Thymus (tissue), 11 donors: Measurements from ENCODE around the gene ZFYVE16. TPM values are rescaled to one million over a fixed set of nuclear protein-coding genes. Genes with fewer than 3 reads are reported as not detected.
"Not testable (repeated sequence)": the region's sequence is repeated elsewhere in the genome, so short reads cannot be mapped to it uniquely, and the experiment has no call there.

Experiments used
- DNase-seq, 9 donors: peaks; one replicate each; pipeline ENCODE4 v3.0.0-alpha.2; 2013; ENCODE audit warnings: low spot score in 9 of 9, low read depth in 6 of 9, missing footprints in 1 of 9
- H3K27ac ChIP-seq, 2 donors: one replicate each; pipeline ENCODE4 v1.5.1; 2013; ENCODE audit warnings: control low read depth in 1 of 2, low read depth in 1 of 2, low read length in 1 of 2, mild to moderate bottlenecking in 1 of 2, moderate library complexity in 1 of 2
- H3K27me3 ChIP-seq, 2 donors: one replicate each; pipeline ENCODE4 v1.5.1; 2013; ENCODE audit warnings: low read length in 1 of 2; ENCODE audit not compliant: control insufficient read depth in 2 of 2, insufficient read depth in 1 of 2
- H3K36me3 ChIP-seq, 2 donors: one replicate each; pipeline ENCODE4 v1.5.1; 2013; ENCODE audit warnings: low read length in 1 of 2, mild to moderate bottlenecking in 1 of 2, moderate library complexity in 1 of 2; ENCODE audit not compliant: control insufficient read depth in 2 of 2, insufficient read depth in 2 of 2
- H3K4me1 ChIP-seq, 2 donors: one replicate each; pipeline ENCODE4 v1.5.1; 2013; ENCODE audit warnings: low read length in 2 of 2; ENCODE audit not compliant: control insufficient read depth in 2 of 2, insufficient read depth in 2 of 2
- H3K4me3 ChIP-seq, 2 donors: one replicate each; pipeline ENCODE4 v1.5.1; 2013; ENCODE audit warnings: low read length in 2 of 2, control low read depth in 1 of 2, mild to moderate bottlenecking in 1 of 2
- H3K9me3 ChIP-seq, 2 donors: one replicate each; pipeline ENCODE4 v1.5.1; 2013; ENCODE audit warnings: low read length in 1 of 2, mild to moderate bottlenecking in 1 of 2; ENCODE audit not compliant: control insufficient read depth in 2 of 2, insufficient read depth in 1 of 2
- WGBS: extraction: QIAGEN DNeasy Blood & Tissue Kit; methylation state at CpG from one replicate; pipeline ENCODE4 v1.1.7; 2013; 5-methylcytosine and 5-hydroxymethylcytosine counted together
- polyA plus RNA-seq: library from polyadenylated mRNA; stranded (reverse); fragments of 200-250 nt; gene quantifications from one replicate; pipeline ENCODE4 v1.2.3, GENCODE V29; 2013
- total RNA-seq: library from RNA; stranded (reverse); fragments of 120-200 nt; gene quantifications from one replicate; pipeline ENCODE4 v1.2.4, GENCODE V29; 2013
- donor health status: healthy.

Gene ZFYVE16
- total and polyA plus RNA-seq, 2 donors: 14.4 to 23.3 TPM

GRCh38 chr5:80437326-80437725 lies 29.5 kb downstream of the ZFYVE16 start:
- peaks cover 0 to 2% of the 10 kb centered on the region in 2 donors for H3K36me3 ChIP-seq
- no peak for DNase-seq
- 56% methylated on average over 3 of the region's 3 CpGs for WGBS
- no peaks in the 10 kb centered on the region for H3K4me1 ChIP-seq
- H3K27ac ChIP-seq: no peak overlapping the region
- H3K4me3 ChIP-seq: no peak overlapping the region
- no peaks in the 10 kb centered on the region for H3K9me3 ChIP-seq
- no peaks in the 10 kb centered on the region for H3K27me3 ChIP-seq

GRCh38 chr5:80438739-80439138 lies 30.9 kb downstream of the ZFYVE16 start:
- Histone ChIP-seq H3K36me3 (peaks cover 5 to 8% of the 10 kb centered on the region in 2 donors), H3K27ac (no peak overlapping the region), H3K4me1 (no peaks in the 10 kb centered on the region), H3K27me3 (no peaks in the 10 kb centered on the region), H3K4me3 (no peak overlapping the region), H3K9me3 (no peaks in the 10 kb centered on the region)
- no peak for DNase-seq
- WGBS: 98% methylated on average over 4 of the region's 4 CpGs

- no peak for DNase-seq
- Histone ChIP-seq H3K36me3 (peaks cover 5 to 9% of the 10 kb centered on the region in 2 donors), H3K4me1 (no peaks in the 10 kb centered on the region), H3K27me3 (no peaks in the 10 kb centered on the region), H3K4me3 (no peak overlapping the region), H3K27ac (no peak overlapping the region), H3K9me3 (no peaks in the 10 kb centered on the region)
Observed at GRCh38 chr5:80439213-80439612, 31.3 kb downstream of the ZFYVE16 start.

DNA sequence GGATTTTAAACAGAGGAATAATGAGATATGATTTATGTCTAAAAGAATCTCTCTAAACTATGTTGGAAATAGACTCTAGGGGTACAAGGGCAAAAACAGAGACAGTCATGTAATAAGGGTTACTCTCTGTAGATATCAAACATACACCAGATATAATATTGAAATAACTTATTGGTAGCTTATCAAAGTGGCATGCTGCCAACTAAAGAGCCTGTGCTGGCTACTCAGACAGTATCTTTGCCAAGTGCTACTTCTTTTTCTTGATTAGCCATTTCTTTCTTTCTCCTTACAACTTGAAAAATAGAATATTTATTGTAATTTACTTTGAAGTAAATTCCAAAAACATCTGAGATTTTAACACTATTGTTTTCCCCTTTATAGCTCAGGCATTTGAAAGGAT lies 34.9 kb downstream of the ZFYVE16 start:
- Histone ChIP-seq H3K9me3 (no peaks in the 10 kb centered on the region), H3K27me3 (no peaks in the 10 kb centered on the region), H3K36me3 (peaks cover 5 to 9% of the 10 kb centered on the region in 2 donors), H3K4me3 (no peak overlapping the region), H3K27ac (no peak overlapping the region), H3K4me1 (no peaks in the 10 kb centered on the region)
- no peak for DNase-seq

GRCh38 chr5:80453366-80453765 lies 45.5 kb downstream of the ZFYVE16 start:
- Histone ChIP-seq H3K9me3 (no peaks in the 10 kb centered on the region), H3K4me3 (no peak overlapping the region), H3K36me3 (peaks cover 3 to 12% of the 10 kb centered on the region in 2 donors), H3K27ac (no peak overlapping the region), H3K27me3 (no peaks in the 10 kb centered on the region), H3K4me1 (no peaks in the 10 kb centered on the region)
- 96% methylated on average over 2 of the region's 2 CpGs for WGBS
- no peak for DNase-seq

- 95% methylated on average over 4 of the region's 4 CpGs for WGBS
- DNase-seq: no peak
- Histone ChIP-seq H3K4me1 (no peaks in the 10 kb centered on the region), H3K27me3 (no peaks in the 10 kb centered on the region), H3K4me3 (no peak overlapping the region), H3K36me3 (peaks cover 0 to 8% of the 10 kb centered on the region in 2 donors), H3K9me3 (peaks cover 3 to 12% of the 10 kb centered on the region in 2 donors), H3K27ac (no peak overlapping the region)
Observed at GRCh38 chr5:80463269-80463668, 55.4 kb downstream of the ZFYVE16 start.

GRCh38 chr5:80466669-80467485 lies 59.0 kb downstream of the ZFYVE16 start:
- Histone ChIP-seq H3K9me3 (peaks cover 6 to 28% of the 10 kb centered on the region in 2 donors), H3K4me3 (no peak overlapping the region), H3K36me3 (peaks cover 0 to 13% of the 10 kb centered on the region in 2 donors), H3K4me1 (no peaks in the 10 kb centered on the region), H3K27me3 (no peaks in the 10 kb centered on the region), H3K27ac (no peak overlapping the region)
- 84% methylated on average over 4 of the region's 4 CpGs for WGBS
- no peak for DNase-seq

DNA sequence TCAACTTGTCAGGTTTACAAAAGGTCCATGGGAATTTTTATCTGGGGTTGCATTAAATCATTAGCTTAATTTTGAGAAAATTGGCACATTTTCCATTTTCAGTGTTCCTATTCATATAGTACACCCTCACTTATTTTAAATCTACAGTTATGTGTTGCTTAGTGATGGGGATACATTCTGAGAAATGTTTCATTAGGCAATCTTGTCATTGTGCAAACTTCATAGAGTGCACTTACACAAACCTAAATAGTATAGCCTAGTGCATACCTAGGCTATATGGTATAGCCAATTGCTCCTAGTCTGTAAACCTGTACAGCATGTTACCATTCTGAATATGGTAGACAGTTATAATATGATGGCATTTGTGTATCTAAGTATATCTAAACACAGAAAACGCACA lies 60.3 kb downstream of the ZFYVE16 start:
- DNase-seq: no peak
- H3K27ac ChIP-seq: no peak overlapping the region
- H3K9me3 ChIP-seq: peaks cover 4 to 19% of the 10 kb centered on the region in 2 donors
- H3K4me3 ChIP-seq: no peak overlapping the region
- WGBS: 100% methylated on average over 1 of the region's 1 CpG
- no peaks in the 10 kb centered on the region for H3K4me1 ChIP-seq
- H3K36me3 ChIP-seq: peaks cover 0 to 8% of the 10 kb centered on the region in 2 donors
- H3K27me3 ChIP-seq: no peaks in the 10 kb centered on the region

DNA sequence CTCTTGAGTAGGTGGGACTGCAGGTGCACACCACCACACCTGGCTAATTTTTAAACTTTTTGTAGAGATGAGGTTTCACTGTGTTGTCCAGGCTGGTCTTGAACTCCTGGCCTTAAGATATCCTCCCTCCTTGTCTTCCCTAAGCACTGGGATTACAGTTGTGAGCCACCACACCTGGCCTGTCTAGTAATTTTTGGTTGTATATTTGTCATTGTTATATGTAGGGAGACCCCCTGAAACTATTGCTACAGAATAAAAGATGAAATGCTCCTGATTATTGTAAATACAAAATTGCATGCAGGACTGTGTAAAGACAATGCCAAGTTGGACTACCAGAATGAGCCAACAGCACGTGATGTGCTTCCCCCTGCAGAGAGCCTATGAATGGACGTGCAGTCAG lies 62.8 kb downstream of the ZFYVE16 start:
- WGBS: 95% methylated on average over 2 of the region's 2 CpGs

More for the DNA sequence above, 62.8 kb downstream of the ZFYVE16 start:
- H3K4me3 ChIP-seq, DNase-seq, H3K4me1 ChIP-seq, H3K27me3 ChIP-seq, H3K27ac ChIP-seq: not testable (repeated sequence)
- Histone ChIP-seq H3K36me3 (peaks cover 6 to 10% of the 10 kb centered on the region in 2 donors), H3K9me3 (peaks cover 3 to 16% of the 10 kb centered on the region in 2 donors)
